Measurements from ENCODE around the gene GFOD1. TPM values are rescaled to one million over a fixed set of nuclear protein-coding genes. Genes with fewer than 3 reads are reported as not detected.
"Not testable (repeated sequence)": the region's sequence is repeated elsewhere in the genome, so short reads cannot be mapped to it uniquely, and the experiment has no call there.

Gene GFOD1
- total and polyA plus RNA-seq, 10 donors: 3.4 to 54.0 (median 32.5) TPM

DNA sequence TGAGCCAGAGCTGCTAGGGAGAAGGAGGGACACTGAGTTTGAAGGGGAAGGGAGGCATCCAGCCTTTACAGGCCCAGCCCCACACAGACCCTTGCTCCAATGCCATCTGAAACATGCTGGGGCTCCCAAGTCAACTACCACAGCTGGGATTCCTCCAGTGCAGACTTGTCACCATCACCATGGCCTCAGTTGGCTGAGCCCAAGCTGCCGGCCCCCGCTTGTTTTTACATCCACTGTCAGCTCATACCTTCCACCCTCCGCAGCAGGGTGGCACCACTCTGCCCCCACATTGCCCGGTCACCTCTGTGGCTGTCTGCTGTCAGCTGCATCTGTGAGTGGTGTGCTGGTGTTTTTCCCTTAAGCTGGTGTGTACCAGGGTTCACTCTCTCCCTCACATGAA lies 26.1 kb downstream of the GFOD1 start:
- H3K4me3 ChIP-seq: peak overlapping the region in 1 of 8 donors; percentile 6
- H3K9me3 ChIP-seq: no peaks in the 10 kb centered on the region
- no peaks in the 10 kb centered on the region for H3K27me3 ChIP-seq (replicated peaks in 1 of 7)
- peaks cover 0 to 21% (median 0%) of the 10 kb centered on the region in 6 donors for H3K36me3 ChIP-seq
- DNase-seq: no peak
- intact Hi-C loops (cut with DNase I; ENCODE audit: low total_unique reads): no loop called here
- peaks cover 28 to 98% (median 60%) of the 10 kb centered on the region in 6 donors for H3K4me1 ChIP-seq
- peak overlapping the region in 7 of 8 donors; percentile 5 to 78 (median 62) for H3K27ac ChIP-seq
- WGBS, 5 donors: 86 to 96% (median 91%) methylated on average over 4 of the region's 4 CpGs
- TF ChIP-seq, protein P1, sequence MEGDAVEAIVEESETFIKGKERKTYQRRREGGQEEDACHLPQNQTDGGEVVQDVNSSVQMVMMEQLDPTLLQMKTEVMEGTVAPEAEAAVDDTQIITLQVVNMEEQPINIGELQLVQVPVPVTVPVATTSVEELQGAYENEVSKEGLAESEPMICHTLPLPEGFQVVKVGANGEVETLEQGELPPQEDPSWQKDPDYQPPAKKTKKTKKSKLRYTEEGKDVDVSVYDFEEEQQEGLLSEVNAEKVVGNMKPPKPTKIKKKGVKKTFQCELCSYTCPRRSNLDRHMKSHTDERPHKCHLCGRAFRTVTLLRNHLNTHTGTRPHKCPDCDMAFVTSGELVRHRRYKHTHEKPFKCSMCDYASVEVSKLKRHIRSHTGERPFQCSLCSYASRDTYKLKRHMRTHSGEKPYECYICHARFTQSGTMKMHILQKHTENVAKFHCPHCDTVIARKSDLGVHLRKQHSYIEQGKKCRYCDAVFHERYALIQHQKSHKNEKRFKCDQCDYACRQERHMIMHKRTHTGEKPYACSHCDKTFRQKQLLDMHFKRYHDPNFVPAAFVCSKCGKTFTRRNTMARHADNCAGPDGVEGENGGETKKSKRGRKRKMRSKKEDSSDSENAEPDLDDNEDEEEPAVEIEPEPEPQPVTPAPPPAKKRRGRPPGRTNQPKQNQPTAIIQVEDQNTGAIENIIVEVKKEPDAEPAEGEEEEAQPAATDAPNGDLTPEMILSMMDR (IDR thresholded peaks at IDR 0.05 in 8 of 11, conservative IDR thresholded peaks at IDR 0.05 in 3 of 11): no peak
- TF ChIP-seq POLR2A (IDR thresholded peaks at IDR 0.05) (no peak), POLR2AphosphoS5 (IDR thresholded peaks at IDR 0.05) (no peak)

DNA sequence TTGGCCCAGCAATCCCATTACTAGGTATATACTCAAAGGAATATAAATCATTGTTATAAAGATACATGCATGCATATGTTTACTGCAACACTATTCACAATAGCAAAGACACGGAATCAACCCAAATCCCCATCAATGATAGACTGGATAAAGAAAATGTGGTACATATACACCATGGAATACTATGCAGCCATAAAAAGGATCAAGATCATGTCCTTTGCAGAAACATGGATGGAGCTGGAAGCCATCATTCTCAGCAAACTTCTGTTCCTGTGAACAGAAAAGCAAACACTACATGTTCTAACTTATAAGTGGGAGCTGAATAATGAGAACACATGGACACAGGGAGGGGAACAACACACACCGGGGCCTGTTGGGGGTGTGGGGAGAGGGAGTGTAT lies 27.1 kb downstream of the GFOD1 start:
- H3K9me3 ChIP-seq; DNase-seq; H3K4me3 ChIP-seq; H3K27ac ChIP-seq; intact Hi-C loops (cut with DNase I; ENCODE audit: low total_unique reads); H3K27me3 ChIP-seq (replicated peaks in 1 of 7): not testable (repeated sequence)
- 48 to 98% (median 72%) methylated on average over 2 of the region's 2 CpGs for WGBS, 5 donors
- Histone ChIP-seq H3K4me1 (peaks cover 22 to 98% (median 60%) of the 10 kb centered on the region in 6 donors), H3K36me3 (peaks cover 0 to 21% (median 0%) of the 10 kb centered on the region in 6 donors)

DNA sequence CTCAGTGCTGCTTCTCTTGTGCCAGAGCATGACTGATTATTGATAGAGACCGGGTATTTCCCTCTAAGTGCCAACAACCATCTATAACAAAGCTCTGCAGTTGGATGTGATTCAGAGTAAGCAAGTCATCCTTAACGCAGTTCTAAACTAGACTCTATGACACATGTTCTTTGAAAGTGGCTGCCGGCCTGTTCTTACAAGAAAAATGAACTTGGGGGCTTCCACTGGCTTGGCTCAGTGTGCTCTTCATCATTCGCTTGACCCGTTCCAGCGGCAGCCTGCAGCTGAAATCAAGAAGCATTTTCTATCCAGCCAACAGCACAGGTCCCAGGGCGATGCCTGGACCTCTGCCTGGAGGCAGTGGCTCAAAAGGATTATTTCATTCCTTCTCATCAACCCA lies 29.8 kb downstream of the GFOD1 start:
- intact Hi-C loops (cut with DNase I; ENCODE audit: low total_unique reads): no loop called here
- WGBS, 5 donors: 85 to 93% (median 91%) methylated on average over 7 of the region's 7 CpGs
- TF ChIP-seq POLR2A (IDR thresholded peaks at IDR 0.05) (no peak), POLR2AphosphoS5 (IDR thresholded peaks at IDR 0.05) (no peak)
- TF ChIP-seq, protein P1 (IDR thresholded peaks at IDR 0.05 in 8 of 11, conservative IDR thresholded peaks at IDR 0.05 in 3 of 11): no peak

DNA sequence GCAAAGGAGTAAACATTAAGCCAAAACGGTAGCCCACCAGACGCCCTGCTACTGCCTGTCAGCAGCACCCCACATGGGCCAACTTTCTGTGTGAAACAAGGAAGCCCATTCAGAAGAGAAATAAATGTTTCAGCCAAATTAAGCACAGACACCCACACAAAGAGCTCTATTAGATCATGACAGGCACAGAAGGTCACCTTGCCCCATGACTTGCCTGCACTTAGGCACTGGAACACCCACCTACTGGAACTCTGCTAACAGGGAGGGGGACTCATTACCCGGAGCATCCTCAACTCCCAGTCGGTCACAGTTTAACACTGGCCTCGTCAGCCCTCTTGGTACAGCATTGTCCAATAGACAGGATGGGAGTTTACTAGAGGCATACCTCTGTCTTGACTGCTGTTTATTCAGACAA lies 31.8 kb downstream of the GFOD1 start:
- H3K27me3 ChIP-seq (replicated peaks in 1 of 7): no peaks in the 10 kb centered on the region
- 66 to 82% (median 73%) methylated on average over 5 of the region's 5 CpGs for WGBS, 5 donors
- no peak overlapping the region for H3K4me3 ChIP-seq
- no peaks in the 10 kb centered on the region for H3K9me3 ChIP-seq
- H3K36me3 ChIP-seq: peaks cover 0 to 22% (median 9%) of the 10 kb centered on the region in 6 donors
- H3K27ac ChIP-seq: peak overlapping the region in 7 of 8 donors; percentile 48 to 84 (median 56)
- TF ChIP-seq, protein P1 (IDR thresholded peaks at IDR 0.05 in 8 of 11, conservative IDR thresholded peaks at IDR 0.05 in 3 of 11): no peak
- no peak for TF ChIP-seq POLR2AphosphoS5 (IDR thresholded peaks at IDR 0.05)
- TF ChIP-seq POLR2A (IDR thresholded peaks at IDR 0.05): no peak
- DNase-seq: no peak
- intact Hi-C loops (cut with DNase I; ENCODE audit: low total_unique reads): no loop called here
- peaks cover 20 to 79% (median 49%) of the 10 kb centered on the region in 6 donors for H3K4me1 ChIP-seq

More for the DNA sequence above, 29.8 kb downstream of the GFOD1 start:
- peaks cover 30 to 94% (median 62%) of the 10 kb centered on the region in 6 donors for H3K4me1 ChIP-seq
- H3K27me3 ChIP-seq (replicated peaks in 1 of 7): no peaks in the 10 kb centered on the region
- H3K4me3 ChIP-seq: no peak overlapping the region
- no peak overlapping the region for H3K27ac ChIP-seq
- peaks cover 0 to 14% (median 0%) of the 10 kb centered on the region in 6 donors for H3K36me3 ChIP-seq
- DNase-seq: no peak
- H3K9me3 ChIP-seq: no peaks in the 10 kb centered on the region
